ENCODE results near the gene MEX3D. TPM values are rescaled to one million over a fixed set of nuclear protein-coding genes. Genes with fewer than 3 reads are reported as not detected.

MEX3D gene
- total RNA-seq, 4 donors from 2014 or later: 21.6 to 64.4 (median 47.5) TPM

- Histone ChIP-seq H3K4me3 (no peak overlapping the region), H3K9me3 (no peaks in the 10 kb centered on the region), H3K4me1 (peaks cover 0 to 7% (median 2%) of the 10 kb centered on the region in 4 donors), H3K27ac (replicated peaks in 1 of 4) (no peak overlapping the region), H3K27me3 (no peaks in the 10 kb centered on the region), H3K36me3 (peaks cover 4 to 21% (median 15%) of the 10 kb centered on the region in 4 donors)
- 95% methylated on average over 56 of the region's 66 CpGs for WGBS
- no peak for DNase-seq (ENCODE audit: extremely low spot score)
- TF ChIP-seq, protein P1, sequence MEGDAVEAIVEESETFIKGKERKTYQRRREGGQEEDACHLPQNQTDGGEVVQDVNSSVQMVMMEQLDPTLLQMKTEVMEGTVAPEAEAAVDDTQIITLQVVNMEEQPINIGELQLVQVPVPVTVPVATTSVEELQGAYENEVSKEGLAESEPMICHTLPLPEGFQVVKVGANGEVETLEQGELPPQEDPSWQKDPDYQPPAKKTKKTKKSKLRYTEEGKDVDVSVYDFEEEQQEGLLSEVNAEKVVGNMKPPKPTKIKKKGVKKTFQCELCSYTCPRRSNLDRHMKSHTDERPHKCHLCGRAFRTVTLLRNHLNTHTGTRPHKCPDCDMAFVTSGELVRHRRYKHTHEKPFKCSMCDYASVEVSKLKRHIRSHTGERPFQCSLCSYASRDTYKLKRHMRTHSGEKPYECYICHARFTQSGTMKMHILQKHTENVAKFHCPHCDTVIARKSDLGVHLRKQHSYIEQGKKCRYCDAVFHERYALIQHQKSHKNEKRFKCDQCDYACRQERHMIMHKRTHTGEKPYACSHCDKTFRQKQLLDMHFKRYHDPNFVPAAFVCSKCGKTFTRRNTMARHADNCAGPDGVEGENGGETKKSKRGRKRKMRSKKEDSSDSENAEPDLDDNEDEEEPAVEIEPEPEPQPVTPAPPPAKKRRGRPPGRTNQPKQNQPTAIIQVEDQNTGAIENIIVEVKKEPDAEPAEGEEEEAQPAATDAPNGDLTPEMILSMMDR (IDR thresholded peaks at IDR 0.05): no peak
- no peak for TF ChIP-seq POLR2AphosphoS5 (IDR thresholded peaks at IDR 0.05)
- TF ChIP-seq POLR2A (IDR thresholded peaks at IDR 0.05; ENCODE audit: low read depth): no peak
- no peak for TF ChIP-seq EP300 (IDR thresholded peaks at IDR 0.05)
- intact Hi-C loops (cut with DNase I): no loop called here
Measured at GRCh38 chr19:1556390-1557070, 11.6 kb downstream of the MEX3D start.

GRCh38 chr19:1555487-1556389, 12.4 kb downstream of the MEX3D start:
- no peaks in the 10 kb centered on the region for H3K27me3 ChIP-seq
- H3K9me3 ChIP-seq: no peaks in the 10 kb centered on the region
- WGBS: 92% methylated on average over 92 of the region's 121 CpGs
- peaks cover 4 to 21% (median 15%) of the 10 kb centered on the region in 4 donors for H3K36me3 ChIP-seq
- TF ChIP-seq POLR2AphosphoS5 (IDR thresholded peaks at IDR 0.05): no peak
- no peak for TF ChIP-seq EP300 (IDR thresholded peaks at IDR 0.05)
- TF ChIP-seq, protein P1 (IDR thresholded peaks at IDR 0.05): no peak
- no peak for TF ChIP-seq POLR2A (IDR thresholded peaks at IDR 0.05; ENCODE audit: low read depth)
- intact Hi-C loops (cut with DNase I): no loop called here
- H3K4me1 ChIP-seq: peaks cover 0 to 7% (median 2%) of the 10 kb centered on the region in 4 donors
- no peak overlapping the region for H3K4me3 ChIP-seq
- no peak overlapping the region for H3K27ac ChIP-seq (replicated peaks in 1 of 4)
- DNase-seq (ENCODE audit: extremely low spot score): no peak

- H3K9me3 ChIP-seq: no peaks in the 10 kb centered on the region
- H3K27ac ChIP-seq (replicated peaks in 1 of 4): no peak overlapping the region
- H3K36me3 ChIP-seq: peaks cover 4 to 21% (median 15%) of the 10 kb centered on the region in 4 donors
- peaks cover 0 to 2% (median 0%) of the 10 kb centered on the region in 4 donors for H3K4me1 ChIP-seq
- no peak for DNase-seq (ENCODE audit: extremely low spot score)
- no peak overlapping the region for H3K4me3 ChIP-seq
- 90% methylated on average over 24 of the region's 24 CpGs for WGBS
- intact Hi-C loops (cut with DNase I): no loop called here
- no peaks in the 10 kb centered on the region for H3K27me3 ChIP-seq
- TF ChIP-seq, protein P1 (IDR thresholded peaks at IDR 0.05): no peak
- TF ChIP-seq EP300 (IDR thresholded peaks at IDR 0.05) (no peak), POLR2AphosphoS5 (IDR thresholded peaks at IDR 0.05) (no peak), POLR2A (IDR thresholded peaks at IDR 0.05; ENCODE audit: low read depth) (no peak)
Measured at GRCh38 chr19:1554968-1555367, 13.2 kb downstream of the MEX3D start.

DNA sequence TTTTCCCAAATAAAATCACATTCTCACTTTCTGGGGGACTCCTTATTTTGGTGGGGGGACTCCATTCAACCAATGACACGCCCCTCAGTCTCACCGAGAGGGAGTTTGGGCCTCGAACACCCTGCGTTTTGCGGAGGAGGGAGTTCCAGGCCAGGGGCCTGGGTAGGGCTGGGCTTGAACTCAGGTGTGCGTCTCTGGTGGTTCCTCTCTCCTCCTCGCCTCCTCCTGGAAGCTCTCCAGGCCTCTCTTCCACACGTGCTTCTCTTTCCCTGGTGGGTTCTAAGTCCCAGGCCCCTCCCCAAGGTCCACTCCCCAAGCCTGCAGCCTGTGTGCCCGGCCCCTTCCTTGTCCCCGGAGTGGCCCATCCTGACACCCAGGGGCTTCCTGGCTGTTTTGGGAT, 14.7 kb downstream of the MEX3D start:
- H3K27ac ChIP-seq (replicated peaks in 1 of 4): no peak overlapping the region
- intact Hi-C loops (cut with DNase I): no loop called here
- no peak for TF ChIP-seq POLR2A (IDR thresholded peaks at IDR 0.05; ENCODE audit: low read depth)
- TF ChIP-seq, protein P1 (IDR thresholded peaks at IDR 0.05): no peak

More for the DNA sequence above, 14.7 kb downstream of the MEX3D start:
- Histone ChIP-seq H3K4me1 (no peaks in the 10 kb centered on the region), H3K9me3 (no peaks in the 10 kb centered on the region), H3K27me3 (no peaks in the 10 kb centered on the region), H3K4me3 (no peak overlapping the region), H3K36me3 (peaks cover 4 to 21% (median 14%) of the 10 kb centered on the region in 4 donors)
- DNase-seq (ENCODE audit: extremely low spot score): no peak
- WGBS: 81% methylated on average over 10 of the region's 10 CpGs

All from esophagus muscularis mucosa (tissue), 4 donors.